Endothelial cell (in vitro differentiated cells): Measurements from ENCODE around the gene PTDSS2. TPM values are rescaled to one million over a fixed set of nuclear protein-coding genes. Genes with fewer than 3 reads are reported as not detected.
A peak's percentile ranks its signal among the peaks of the same experiment; 100 is the strongest.

ENCODE experiments used
- DNase-seq: peaks from one replicate; pipeline ENCODE4 v3.0.0; 2021; ENCODE audit warnings: low spot score
- H3K27ac Mint-ChIP-seq: one replicate; pipeline ENCODE4 v1.8.0; 2021; ENCODE audit warnings: mixed read lengths, inconsistent platforms; ENCODE audit not compliant: unreplicated experiment
- H3K27me3 Mint-ChIP-seq: one replicate; pipeline ENCODE4 v1.8.0; 2021; ENCODE audit warnings: mild to moderate bottlenecking, moderate library complexity, mixed read lengths, inconsistent platforms; ENCODE audit not compliant: unreplicated experiment
- H3K36me3 Mint-ChIP-seq: one replicate; pipeline ENCODE4 v1.8.0; 2021; ENCODE audit warnings: mild to moderate bottlenecking, low read depth, mixed read lengths, inconsistent platforms; ENCODE audit not compliant: unreplicated experiment
- H3K4me1 Mint-ChIP-seq: one replicate; pipeline ENCODE4 v1.8.0; 2021; ENCODE audit warnings: mild to moderate bottlenecking, mixed read lengths, inconsistent platforms; ENCODE audit not compliant: unreplicated experiment
- H3K4me3 Mint-ChIP-seq: one replicate; pipeline ENCODE4 v1.8.0; 2021; ENCODE audit warnings: mild to moderate bottlenecking, mixed read lengths, inconsistent platforms; ENCODE audit not compliant: unreplicated experiment
- H3K9me3 Mint-ChIP-seq: one replicate; pipeline ENCODE4 v1.8.0; 2021; ENCODE audit warnings: mixed read lengths, inconsistent platforms; ENCODE audit not compliant: unreplicated experiment
- CTCF ChIP-seq: fragments of 200-600 bp; sonication (generic); IDR thresholded peaks from one replicate; pipeline ENCODE4 v1.5.0; 2021; ENCODE audit warnings: antibody characterized with exemption; ENCODE audit not compliant: unreplicated experiment
- total RNA-seq: library from RNA; stranded (reverse); fragmentation: NEBNext Ultra II Directional; extraction: Animal tissue kit (Norgen Biotek cat#: 25700); gene quantifications from one replicate; pipeline ENCODE4 v1.2.1, GENCODE V29; 2021; ENCODE audit not compliant: unreplicated experiment

PTDSS2 gene
- total RNA-seq, 1 donor from 2014 or later = 46.4 TPM

DNA sequence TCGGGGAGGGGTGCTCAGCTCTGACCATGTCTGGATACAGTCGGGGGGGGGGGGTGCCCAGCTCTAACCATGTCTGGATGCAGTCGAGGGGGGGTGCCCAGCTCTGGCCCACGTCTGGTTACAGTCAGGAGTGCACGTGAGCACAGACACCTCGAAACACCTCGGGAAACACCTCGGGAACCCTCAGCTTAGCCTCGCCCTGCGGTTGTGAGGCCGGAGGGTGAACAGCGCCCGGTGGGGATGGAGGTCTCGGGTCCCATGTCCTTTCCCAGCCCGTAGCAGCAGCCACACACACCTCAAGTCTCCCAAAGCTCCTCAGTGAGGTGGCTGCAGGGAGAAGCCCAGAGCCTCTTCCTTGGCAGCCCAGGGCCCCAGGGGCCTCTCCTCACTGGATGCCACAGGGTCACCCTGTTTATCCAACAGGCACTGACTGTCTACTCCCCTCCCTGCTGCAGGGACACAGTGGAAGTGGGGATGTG lies 37.4 kb upstream of the PTDSS2 start:
- H3K27me3 Mint-ChIP-seq = peaks cover 9% of the 10 kb centered on the region
- no peak overlapping the region for H3K27ac Mint-ChIP-seq
- TF ChIP-seq CTCF = no peak
- no peak for DNase-seq
- H3K9me3 Mint-ChIP-seq = no peaks in the 10 kb centered on the region
- no peaks in the 10 kb centered on the region for H3K36me3 Mint-ChIP-seq
- no peak overlapping the region for H3K4me3 Mint-ChIP-seq
- H3K4me1 Mint-ChIP-seq = peaks cover 14% of the 10 kb centered on the region

GRCh38 chr11:413120-414081 lies 36.7 kb upstream of the PTDSS2 start:
- H3K36me3 Mint-ChIP-seq = no peaks in the 10 kb centered on the region
- peaks cover 14% of the 10 kb centered on the region for H3K4me1 Mint-ChIP-seq
- no peak for TF ChIP-seq CTCF
- no peak for DNase-seq
- H3K27ac Mint-ChIP-seq = no peak overlapping the region
- peaks cover 12% of the 10 kb centered on the region for H3K27me3 Mint-ChIP-seq
- H3K4me3 Mint-ChIP-seq = no peak overlapping the region
- no peaks in the 10 kb centered on the region for H3K9me3 Mint-ChIP-seq

GRCh38 chr11:414318-414857 lies 35.7 kb upstream of the PTDSS2 start:
- H3K4me1 Mint-ChIP-seq = peaks cover 14% of the 10 kb centered on the region
- H3K27me3 Mint-ChIP-seq = peaks cover 12% of the 10 kb centered on the region
- H3K36me3 Mint-ChIP-seq = no peaks in the 10 kb centered on the region
- peak overlapping the region; percentile 6 for H3K27ac Mint-ChIP-seq
- no peak for DNase-seq
- no peak overlapping the region for H3K4me3 Mint-ChIP-seq
- TF ChIP-seq CTCF = no peak
- H3K9me3 Mint-ChIP-seq = no peaks in the 10 kb centered on the region

DNA sequence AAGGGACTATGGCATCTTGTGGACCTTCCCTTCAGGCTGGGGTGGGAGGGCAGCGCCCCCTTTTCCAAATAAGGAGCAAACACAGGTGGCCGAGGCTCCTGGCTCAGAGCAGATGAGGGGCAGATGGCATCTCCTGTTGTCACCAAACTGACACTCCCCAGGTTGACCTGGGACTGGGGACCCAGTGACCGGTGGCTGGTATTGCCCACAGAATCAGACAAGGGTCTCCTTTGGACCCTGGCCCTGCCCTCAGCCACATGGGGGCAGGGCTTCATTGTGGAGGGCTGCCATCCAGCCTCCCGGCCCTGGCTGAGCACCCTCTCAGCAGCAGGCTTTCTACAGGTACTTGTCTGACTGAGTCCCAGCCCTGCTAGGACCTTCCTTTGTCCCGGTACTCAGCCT lies 34.4 kb upstream of the PTDSS2 start:
- H3K9me3 Mint-ChIP-seq = no peaks in the 10 kb centered on the region
- H3K36me3 Mint-ChIP-seq = no peaks in the 10 kb centered on the region
- peak overlapping the region; percentile 67 for H3K4me3 Mint-ChIP-seq

More for the DNA sequence above, 34.4 kb upstream of the PTDSS2 start:
- TF ChIP-seq CTCF = no peak
- Mint-ChIP-seq H3K27ac (no peak overlapping the region), H3K4me1 (peaks cover 14% of the 10 kb centered on the region), H3K27me3 (peaks cover 12% of the 10 kb centered on the region)
- no peak for DNase-seq
